Cerebellar nuclear complex (tissue), 1 donor: Measurements from ENCODE around the gene HEXB.

ENCODE experiments used
- DNase-seq, 2 experiments: peaks; one replicate each; lab custom pipeline; 2025; lab: John Stamatoyannopoulos, UW

Gene HEXB

DNA sequence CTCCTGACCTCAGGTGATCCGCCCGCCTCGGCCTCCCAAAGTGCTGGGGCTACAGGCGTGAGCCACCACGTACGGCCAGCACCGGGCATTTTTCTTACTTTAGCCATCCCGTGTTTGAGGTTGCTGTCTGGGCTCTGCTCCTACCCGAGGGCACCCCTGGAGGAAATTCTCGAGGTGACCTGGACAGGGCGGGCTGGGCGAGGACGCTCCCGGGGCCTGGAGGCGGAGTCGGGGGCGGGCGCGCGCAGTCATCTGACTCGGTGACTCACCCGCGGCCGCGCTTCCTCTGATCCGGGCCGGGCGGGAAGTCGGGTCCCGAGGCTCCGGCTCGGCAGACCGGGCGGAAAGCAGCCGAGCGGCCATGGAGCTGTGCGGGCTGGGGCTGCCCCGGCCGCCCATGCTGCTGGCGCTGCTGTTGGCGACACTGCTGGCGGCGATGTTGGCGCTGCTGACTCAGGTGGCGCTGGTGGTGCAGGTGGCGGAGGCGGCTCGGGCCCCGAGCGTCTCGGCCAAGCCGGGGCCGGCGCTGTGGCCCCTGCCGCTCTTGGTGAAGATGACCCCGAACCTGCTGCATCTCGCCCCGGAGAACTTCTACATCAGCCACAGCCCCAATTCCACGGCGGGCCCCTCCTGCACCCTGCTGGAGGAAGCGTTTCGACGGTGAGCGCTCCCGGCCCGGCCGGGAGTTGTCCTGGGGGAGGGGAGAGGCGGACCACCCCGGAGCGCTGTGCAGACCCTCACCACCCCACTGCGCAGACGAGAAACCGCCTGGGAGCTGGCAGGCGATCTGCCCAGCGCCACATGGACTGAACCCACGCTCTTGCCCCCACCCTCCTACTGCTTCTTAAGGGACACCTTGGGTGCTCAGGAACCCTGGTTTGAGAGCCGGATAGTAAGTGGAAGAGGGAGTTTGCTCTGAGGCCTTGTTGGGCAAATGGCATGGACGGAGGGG, at the start of gene HEXB:
TSS of gene HEXB (plus strand) at position 334 of the 952 bp plus-strand sequence. CDS start at position 362, 28 bp downstream.
- DNase-seq, result peak in 1 of 2 experiments; percentile 31

DNA sequence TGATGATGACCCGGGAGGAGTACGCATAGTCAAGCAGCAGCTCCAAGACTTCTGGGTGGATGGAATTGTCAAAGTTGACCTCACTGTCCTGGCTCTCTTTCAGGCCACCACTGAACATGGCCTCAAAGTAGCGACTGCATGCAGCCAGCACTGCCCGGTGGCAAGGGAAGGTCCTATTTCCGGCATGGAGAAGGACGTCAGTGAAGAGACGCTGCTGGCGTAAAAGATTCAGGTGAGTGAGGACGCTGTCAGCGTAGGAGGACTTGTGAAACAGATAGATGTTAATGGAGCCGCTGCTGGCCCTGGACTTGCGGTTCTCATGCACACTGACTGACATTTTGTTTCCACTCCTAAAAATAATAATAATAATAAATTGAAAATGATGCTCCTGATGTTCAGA, 48.9 kb upstream of the HEXB start:
- DNase-seq, result no peak

DNA sequence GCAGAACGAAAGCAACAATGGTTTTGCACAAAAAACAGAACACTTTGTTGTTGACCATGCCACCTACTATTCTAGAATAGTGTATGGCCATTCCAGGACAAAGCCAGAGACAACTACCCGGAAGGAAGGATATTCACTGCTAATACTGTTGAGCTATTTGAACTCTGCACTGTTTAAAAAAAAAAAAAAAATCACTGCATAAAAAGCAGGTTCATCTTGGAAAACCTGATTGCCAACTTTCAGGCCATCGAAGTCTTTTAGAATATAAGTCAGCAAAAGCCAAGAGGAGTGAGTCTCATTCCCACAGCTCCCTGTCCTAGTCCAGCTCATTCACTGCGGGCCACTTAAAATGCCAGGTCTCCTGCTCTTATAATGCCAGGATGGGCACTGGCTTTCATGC, 48.5 kb upstream of the HEXB start:
- no peak for DNase-seq

DNA sequence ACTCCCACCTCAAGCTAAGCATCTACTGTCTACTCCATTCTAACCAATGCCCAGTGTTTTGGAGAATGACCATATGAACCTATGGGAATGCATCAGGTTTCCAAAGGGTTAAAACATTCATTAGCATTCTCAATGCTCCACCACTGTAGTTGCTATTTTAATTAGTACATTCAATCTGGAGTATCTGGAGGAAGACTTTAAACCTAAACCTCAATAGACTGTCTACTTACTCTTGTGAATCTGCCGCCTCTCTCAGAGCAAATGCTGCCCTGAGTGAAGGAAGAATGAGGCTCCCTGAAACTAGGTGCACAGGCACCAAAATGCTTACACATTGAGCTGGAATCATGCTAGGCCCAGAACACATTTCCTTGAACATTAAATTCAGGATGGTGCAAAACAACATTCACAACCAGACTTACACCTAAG, 46.5 kb upstream of the HEXB start:
- DNase-seq, result no peak

DNA sequence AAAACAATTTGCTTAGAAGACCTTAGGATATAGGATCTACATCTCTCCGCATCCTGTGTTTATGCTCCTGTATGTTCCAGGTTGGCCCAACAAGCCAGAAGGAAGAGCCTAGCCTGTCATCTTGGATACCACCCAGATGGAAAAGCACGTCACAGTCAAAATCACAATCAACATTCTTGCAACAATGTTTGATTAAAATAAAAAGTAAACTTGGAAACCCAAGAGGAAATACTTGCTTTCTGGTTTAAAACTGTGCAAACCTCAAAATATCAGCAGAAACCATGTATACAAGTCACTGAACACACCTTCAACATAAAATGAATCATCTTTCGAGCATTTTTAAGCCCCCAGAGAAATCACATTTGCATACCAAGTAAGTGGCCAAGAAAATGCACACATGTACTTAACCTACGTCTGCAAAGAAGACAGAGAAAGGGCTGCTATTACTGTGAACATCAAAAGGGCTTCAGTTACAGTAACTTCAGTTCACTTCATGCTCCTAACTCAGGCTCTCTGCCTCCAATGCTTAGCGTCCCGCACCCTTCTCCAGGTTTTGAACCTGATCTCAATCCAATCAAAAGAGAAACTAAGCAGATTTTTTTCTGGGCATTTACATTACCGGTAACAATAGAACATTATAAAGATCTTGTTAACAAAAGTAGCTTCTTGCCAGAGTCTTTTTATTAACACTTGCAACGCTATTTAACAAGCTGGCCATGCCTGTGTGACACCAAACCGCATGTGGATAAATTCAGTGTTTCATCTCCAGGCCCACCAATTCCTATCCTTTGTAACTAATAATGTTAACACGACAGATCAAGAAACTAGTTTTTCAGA, 45.8 kb upstream of the HEXB start:
- no peak for DNase-seq

DNA sequence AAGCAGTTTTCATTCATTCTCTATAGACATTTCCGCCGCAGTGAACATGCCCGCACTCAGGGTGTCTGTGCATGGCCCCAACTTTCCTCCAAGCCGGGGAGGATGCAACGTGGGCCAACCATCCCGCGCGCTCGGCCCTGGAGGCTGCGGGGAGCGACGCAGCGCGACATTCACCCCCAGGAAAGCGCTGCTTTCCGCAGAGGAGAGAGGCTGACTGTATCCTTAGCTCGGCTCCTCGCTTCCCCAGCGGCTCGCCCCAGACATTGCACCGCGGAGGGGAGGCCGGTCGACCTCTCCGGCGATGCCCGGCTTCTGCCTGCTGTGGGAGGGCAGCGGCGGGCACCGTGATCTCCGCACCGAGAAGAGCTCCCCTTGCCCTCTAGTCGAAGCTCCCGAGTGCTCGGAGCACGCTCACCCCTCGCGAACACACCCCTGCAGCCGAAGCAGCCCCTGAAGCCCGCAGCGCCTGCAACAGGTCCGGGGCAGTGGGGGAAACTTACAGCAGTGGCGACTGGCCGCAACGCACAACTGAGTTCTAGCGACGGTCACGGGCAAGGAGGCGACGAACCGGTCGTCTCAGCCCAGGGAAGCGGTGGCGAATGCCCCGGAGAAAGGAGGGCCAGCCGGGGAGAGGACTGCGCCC, 45.1 kb upstream of the HEXB start:
- DNase-seq, result no peak

DNA sequence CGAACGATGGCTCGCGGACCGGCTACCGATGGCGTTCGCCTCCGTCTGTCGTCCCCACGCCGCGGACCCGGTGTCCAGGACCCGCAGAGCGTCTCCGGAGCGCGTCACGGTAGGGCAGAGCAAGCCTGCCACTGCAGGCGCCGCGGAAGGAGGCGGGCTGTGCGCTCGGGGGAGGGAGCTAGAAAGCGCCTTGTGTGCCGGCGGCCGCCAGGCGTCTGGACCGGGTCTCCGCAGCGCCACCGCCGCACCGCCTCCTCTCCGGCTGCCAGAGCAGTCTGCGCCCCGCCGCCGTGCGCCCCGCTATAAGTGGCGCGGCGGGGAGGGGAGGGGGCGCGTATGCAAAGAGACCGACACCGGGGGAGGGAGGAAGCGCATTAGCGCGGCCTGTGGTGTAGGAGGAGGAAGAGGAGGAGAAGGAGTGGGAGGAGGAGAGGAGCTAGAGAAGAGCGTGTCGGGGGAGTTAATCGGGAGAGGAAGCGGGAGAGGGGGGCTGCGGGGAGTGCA, 44.5 kb upstream of the HEXB start, which contains the start of gene ENC1:
TSS of gene ENC1 (minus strand) at position 279 of the 504 bp plus-strand sequence. CDS start 4,243 bp downstream, outside the sequence.
- no peak for DNase-seq

DNA sequence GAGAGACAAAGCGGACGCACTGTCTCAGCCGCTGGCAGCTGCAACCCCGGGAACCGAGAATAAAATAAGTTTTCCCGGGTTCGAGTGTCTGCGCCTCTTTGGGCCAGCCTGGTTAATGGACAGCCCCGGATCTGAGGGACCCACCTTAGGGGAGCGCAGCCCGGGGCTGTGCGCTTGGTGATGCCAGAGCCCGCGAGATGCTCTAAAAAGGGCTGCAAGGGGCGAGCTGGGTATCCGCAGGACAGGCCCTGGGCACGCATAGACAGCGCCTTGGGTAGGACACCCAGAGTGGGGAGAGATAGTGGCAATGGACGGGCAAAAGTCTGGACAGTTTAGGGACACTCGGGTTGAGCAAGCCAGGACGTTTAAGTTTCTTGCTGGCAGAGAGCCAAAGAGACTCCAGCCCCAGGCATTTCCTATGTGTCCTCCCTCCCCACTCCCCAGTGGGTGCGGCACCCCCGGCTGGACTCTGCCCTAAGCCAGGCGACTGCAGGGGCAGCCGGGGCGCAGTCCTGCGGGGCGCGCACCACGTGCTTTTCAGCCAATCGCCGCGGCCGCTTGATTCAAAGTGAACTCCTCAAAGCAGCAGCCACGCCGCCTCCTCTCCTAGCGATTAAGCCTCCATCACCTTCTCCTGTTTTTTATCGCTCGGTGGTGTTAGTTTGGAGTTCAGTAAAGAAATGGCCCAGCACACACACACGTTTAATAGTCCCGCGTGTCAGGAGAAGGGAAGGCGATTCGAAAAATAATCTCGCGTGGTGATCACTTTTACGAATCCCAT, 43.9 kb upstream of the HEXB start:
- no peak for DNase-seq

DNA sequence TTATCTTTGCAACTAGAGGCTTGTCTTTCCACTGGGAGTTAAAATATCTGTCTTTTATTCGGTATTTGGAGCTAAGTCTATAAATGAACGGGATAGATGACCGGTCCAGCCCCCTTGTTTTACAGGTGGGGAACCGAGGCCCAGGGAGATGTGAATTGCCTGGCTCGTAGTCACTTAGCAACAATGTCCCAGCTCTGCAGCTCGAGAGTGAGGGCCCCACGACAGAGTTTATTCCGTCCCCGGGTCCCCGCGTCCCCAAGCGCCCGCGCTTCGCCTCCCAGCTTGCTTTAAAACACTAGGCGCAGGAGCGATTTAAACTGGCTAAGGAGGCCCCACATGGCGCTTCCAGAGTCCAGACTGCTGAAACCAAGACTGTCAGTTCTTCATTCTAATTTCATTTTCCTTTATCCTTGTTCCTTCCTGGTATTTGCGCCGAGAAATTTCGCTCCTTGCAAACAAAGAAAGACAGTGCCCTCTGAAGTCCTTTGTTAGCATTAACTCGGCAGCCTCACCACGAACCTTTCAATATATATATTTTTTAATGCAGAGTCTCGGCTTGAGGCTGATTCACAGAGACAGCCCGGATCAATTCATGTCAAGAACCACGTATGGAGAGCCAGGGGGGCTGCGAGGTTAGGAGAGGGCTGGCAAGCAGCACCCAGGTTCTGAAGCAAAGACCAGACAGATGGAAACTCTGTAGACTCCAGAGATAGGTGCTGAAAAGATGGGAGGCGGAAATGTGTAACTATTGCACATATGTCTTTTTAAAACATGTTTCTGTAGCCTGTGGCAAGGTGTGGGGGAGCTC, 43.1 kb upstream of the HEXB start:
- no peak for DNase-seq

DNA sequence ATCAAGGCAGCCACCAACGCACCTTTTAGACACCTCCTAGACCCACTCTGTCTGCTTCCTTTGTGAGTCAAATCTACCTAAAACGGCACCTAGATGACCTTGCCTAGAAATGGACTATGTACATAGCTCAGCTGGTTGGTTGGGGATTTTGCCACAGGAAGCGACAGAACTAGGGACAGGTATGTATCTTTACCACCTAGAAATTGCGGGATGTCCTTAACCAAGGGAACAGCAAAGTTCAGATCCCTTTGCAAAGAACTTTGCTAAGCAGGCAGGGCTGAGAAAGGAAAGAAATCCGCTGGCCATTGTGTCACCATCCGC, 42.5 kb upstream of the HEXB start:
- no peak for DNase-seq

DNA sequence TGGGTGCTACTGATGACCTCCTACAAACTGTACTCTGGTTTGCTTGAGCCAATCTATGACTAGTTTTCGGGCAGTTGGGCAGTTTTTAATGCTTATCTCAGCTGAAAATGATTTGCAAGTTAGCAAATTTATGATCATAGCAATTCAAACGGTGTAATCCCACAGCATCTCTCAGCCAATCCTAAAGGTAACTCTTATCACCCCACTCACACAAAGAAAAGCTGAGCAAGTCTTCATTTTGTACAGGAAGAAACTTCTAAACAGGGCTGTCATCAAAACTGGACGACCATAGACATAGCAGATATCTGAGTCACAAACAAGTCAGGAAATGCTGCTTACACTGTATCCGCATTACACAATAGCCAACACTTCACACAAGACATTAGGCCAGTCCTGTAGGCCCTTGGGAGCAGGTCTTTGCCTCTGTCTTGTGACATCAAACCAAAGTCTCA, 41.9 kb upstream of the HEXB start:
- DNase-seq, result no peak

DNA sequence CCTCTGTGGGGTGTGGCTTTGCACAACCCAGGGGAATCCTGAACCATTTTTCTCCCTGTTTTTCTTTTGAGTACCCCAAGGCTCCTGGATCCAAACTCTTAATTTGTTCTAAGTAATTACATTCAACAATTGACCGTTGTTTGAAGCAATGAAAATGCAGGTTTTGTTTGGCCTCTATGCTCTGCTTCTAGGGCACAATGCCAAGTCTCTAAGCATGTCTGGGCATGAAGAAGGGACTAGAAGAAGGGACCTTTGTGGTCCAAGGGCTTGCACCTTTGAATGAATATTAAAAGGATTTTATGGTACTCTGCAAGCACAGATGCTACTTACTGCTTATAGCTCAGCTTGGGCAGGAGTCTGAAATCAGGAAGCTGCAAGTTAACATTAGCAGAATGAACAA, 37.9 kb upstream of the HEXB start:
- no peak for DNase-seq

DNA sequence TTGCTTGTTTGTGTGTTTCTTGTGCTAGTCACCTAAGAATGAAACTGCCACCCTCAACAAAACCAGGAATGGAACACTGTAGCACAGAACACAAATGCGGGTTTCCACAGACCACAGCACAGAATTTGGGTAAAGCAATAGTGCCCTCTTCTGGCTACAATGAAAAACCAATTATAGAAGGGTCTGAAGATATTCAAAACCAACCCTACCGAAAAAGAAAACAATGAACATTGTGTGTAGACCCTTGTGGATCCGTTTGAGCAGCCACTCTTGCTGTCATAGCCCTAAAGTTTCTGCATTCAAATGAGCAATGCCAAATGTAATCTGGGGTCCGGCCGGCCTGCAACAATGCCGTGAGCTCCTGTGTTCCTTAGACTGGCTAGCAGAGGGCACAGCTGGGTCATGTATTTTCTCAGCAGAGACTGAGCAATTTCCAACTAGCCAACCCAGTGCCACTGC, 36.2 kb upstream of the HEXB start:
- peak in 1 of 2 experiments; percentile 3 for DNase-seq

DNA sequence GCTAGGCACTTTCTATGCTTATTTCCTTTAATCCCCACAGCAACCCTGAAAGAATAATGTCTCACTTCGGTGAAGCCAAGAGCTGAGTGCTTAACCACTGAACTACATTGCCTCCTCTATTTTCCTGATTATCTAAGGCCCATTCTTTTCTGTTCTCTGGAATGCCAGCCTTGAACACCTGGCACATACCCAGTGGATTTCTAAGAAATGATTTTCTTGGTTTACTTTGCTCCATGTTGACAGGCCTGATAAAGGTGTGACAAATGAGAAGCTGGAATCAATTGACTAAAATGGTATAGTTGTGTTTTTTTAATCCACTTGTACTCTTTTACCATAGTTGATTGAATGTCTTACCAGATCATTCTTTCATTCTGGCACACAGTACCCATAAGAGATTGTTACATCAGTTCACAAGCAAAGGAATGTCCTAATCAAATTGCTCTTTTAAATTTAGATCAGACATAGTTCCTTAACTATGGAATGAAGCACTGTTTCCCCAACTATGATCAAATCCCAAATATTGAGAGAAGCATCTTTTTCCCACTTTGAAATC, 35.5 kb upstream of the HEXB start:
- no peak for DNase-seq

DNA sequence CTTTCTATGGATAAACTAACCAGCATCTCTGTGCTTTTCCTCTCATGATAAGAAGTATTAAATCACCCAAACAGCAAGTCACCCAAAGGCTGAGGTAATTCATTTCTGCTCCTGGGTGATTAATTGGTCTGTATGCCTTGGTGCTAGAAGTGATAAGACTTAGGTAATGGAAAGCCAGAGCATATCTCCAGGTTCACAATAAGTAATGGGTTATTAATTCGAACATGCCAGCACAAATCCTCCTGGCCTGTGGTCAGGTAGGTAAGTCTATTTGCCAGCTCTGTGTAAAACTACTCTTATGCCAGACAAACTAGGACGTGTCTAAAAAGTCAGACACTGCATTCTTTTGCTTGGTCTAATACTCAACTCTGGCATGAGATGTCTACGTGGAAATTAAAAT, 33.3 kb upstream of the HEXB start:
- no peak for DNase-seq

DNA sequence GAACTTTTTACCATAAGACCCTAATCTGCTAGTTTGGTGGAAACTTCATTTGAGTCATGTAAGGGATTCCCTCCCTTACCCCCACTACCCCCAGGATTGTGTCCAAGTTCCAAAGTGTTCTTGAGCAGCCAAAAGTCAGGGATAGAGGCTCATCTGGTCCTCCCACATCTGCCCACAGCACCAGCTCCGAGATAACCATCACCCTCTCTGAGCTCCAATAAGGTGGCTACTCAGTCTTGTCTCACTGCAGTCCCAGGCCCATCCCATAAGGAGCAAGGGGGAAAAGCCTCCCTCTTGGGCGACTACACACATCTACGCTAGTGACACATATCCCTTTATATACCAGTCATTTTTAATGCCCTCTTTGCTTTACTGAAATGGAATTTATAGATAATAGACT, 32.5 kb upstream of the HEXB start:
- DNase-seq, result no peak

DNA sequence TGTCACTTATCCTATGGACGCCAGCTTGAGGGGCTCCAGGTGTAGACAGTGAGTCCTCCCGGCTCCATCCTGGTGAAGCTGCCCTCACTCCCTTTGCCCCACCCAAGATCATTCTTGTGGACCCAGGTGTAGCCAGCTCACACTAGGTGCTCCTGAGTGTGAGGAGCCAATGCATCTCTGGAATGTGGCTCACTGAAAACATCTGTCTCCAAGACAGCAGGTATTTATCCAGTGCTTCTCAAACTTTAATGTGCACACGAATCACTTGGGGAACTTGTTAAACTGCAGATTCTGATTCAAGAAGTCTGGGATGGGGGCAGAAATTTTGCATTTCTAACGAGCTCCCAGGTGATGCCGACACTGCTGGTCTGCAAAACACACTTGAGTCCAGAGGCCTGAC, 31.0 kb upstream of the HEXB start:
- no peak for DNase-seq

DNA sequence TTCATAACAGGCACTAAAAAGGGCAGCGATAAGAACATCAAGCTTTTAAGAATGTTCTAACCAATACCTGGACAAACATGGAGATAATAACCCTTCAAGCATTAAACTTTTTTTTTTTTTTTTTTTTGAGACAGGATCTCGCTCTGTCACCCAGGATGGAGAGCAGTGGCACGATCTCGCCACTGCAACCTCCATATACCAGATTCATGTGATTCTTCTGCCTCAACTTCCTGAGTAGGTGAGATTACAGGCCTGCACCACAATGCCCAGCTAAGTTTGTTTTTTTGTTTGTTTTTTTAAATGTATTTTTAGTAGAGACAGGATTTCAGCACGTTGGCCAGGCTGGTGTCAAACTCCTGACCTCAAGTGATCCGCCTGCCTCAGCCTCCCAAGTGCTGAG, 29.8 kb upstream of the HEXB start:
- DNase-seq, result no peak

DNA sequence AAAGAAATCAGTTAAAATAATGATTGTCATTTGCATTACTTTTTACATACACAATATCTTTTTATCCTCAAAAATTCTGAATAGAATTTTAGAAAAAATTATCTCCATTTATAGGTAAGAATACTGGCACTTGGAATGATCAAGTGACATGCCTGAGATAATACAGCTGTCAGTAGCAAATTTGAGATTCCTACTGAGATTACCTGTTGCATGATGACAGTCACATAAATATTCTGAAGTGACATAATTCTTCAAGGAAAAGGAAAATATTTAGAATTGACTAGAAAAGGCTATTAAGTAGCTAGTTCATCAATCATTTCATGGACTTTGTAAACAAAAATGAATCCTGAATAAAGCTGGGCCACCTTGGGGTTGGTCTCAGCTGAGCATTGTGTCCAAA, 29.3 kb upstream of the HEXB start:
- no peak for DNase-seq

DNA sequence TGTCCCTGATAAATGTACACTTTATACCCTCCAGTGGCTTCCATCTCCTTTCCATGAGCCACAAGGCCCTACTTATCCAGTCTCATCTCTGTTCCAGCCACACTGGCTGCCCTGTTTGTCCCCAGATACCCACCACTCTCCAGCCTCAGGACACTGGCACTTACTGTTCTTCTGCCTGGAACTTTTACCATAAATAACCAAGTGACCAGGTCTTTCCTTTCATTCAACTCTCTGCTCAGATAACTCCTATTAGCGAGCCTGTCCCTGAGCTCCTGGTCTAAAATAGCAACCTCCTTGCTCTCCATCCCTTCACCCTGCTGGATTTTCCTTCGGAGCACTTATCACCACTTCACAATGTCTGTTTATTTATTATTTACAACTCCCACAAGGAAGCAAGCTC, 27.9 kb upstream of the HEXB start:
- DNase-seq, result no peak
